Peyer's patch (tissue), 4 donors: ENCODE data around the gene CDK6. TPM values are rescaled to one million over a fixed set of nuclear protein-coding genes. Genes with fewer than 3 reads are reported as not detected.

ENCODE experiments used
- DNase-seq, 3 donors: peaks; one replicate each; pipeline ENCODE4 v3.0.0-alpha.2; 2017 to 2019
- H3K27ac ChIP-seq, 4 donors: fragments of 200-600 bp; sonication (generic); one replicate each; pipeline ENCODE4 v1.5.1; 2016 to 2019
- H3K27me3 ChIP-seq, 2 donors: fragments of 200-600 bp; sonication (generic); one replicate each; pipeline ENCODE4 v1.5.1; 2019
- H3K36me3 ChIP-seq, 3 donors: fragments of 200-600 bp; sonication (generic); one replicate each; pipeline ENCODE4 v1.5.1; 2016 to 2019
- H3K4me1 ChIP-seq, 4 donors: fragments of 200-600 bp; sonication (generic); one replicate each; pipeline ENCODE4 v1.5.1; 2016 to 2019
- H3K4me3 ChIP-seq, 4 donors: fragments of 200-600 bp; sonication (generic); 1 replicate in 3 of 4; 2 replicates in 1 of 4; pipeline ENCODE4 v1.5.1; 2016 to 2019; ENCODE audit warnings: mild to moderate bottlenecking in 1 of 4
- H3K9me3 ChIP-seq, 4 donors: fragments of 200-600 bp; sonication (generic); one replicate each; pipeline ENCODE4 v1.5.1; 2016 to 2019; ENCODE audit warnings: mild to moderate bottlenecking in 1 of 4
- CTCF ChIP-seq, 6 experiments: fragments of 450-650 bp in 4 of 6; fragments of 200-600 bp in 2 of 6; sonication (generic) in 1 of 6; IDR thresholded peaks; one replicate each; pipeline ENCODE4 v1.5.1; 2017 to 2019; ENCODE audit warnings: antibody characterized with exemption in 6 of 6, mild to moderate bottlenecking in 3 of 6, moderate library complexity in 1 of 6
- POLR2A ChIP-seq, 2 donors: fragments of 450-650 bp; IDR thresholded peaks; one replicate each; pipeline ENCODE4 v1.5.1; 2017; ENCODE audit warnings: antibody characterized with exemption in 2 of 2, mild to moderate bottlenecking in 2 of 2, moderate library complexity in 2 of 2
- total RNA-seq, 4 donors: library from RNA; depleted of rRNA; stranded (reverse); fragments of >200 nt; gene quantifications; one replicate each; pipeline ENCODE4 v1.1.0, GENCODE V29; 2016

CDK6 gene
- total RNA-seq, 4 donors from 2014 or later: 25.6 to 75.1 (median 55.4) TPM

DNA sequence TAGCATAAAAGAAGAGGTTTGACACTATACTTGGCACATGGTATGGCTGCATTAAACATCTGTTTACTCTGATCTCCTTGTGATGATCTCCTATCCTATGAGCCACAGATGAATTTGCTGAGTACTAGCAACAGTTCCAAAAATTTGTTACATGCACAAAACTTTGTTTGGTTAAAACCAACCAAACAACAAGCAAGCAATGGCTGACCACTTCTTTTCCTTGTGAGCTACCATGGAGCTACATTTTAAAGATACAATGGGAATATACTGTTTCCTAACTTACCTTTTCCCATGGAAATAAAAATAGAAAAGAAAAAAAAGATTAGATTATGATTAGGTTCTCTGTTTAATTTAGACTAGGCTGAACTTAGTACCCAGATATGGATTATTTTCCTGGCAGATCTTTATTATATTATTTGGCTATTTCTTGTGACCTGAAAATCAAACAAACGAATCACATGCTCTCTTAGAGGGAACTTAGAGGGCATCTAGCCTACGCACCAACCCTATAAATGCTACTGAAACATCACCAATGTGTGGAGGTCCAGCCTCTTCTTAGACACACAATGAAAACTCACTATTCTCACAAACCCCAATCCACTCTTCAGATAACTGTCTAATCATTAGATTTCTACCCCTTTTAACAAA is 166.0 kb downstream of the CDK6 start:
- Histone ChIP-seq H3K27me3 (no peaks in the 10 kb centered on the region), H3K36me3 (peaks cover 0 to 9% (median 0%) of the 10 kb centered on the region in 3 donors), H3K9me3 (no peaks in the 10 kb centered on the region), H3K27ac (no peak overlapping the region), H3K4me1 (no peaks in the 10 kb centered on the region), H3K4me3 (no peak overlapping the region)
- no peak for DNase-seq
- no peak for TF ChIP-seq POLR2A (IDR thresholded peaks at IDR 0.05)
- no peak for TF ChIP-seq CTCF (IDR thresholded peaks at IDR 0.05)

- H3K36me3 ChIP-seq: peaks cover 0 to 9% (median 0%) of the 10 kb centered on the region in 3 donors
- TF ChIP-seq CTCF (IDR thresholded peaks at IDR 0.05): no peak
- no peak for TF ChIP-seq POLR2A (IDR thresholded peaks at IDR 0.05)
- DNase-seq: no peak
- H3K27ac ChIP-seq: no peak overlapping the region
- no peaks in the 10 kb centered on the region for H3K9me3 ChIP-seq
- H3K4me3 ChIP-seq: no peak overlapping the region
- H3K4me1 ChIP-seq: no peaks in the 10 kb centered on the region
- H3K27me3 ChIP-seq: no peaks in the 10 kb centered on the region
Observed at GRCh38 chr7:92669616-92670165, 166.7 kb downstream of the CDK6 start.

DNA sequence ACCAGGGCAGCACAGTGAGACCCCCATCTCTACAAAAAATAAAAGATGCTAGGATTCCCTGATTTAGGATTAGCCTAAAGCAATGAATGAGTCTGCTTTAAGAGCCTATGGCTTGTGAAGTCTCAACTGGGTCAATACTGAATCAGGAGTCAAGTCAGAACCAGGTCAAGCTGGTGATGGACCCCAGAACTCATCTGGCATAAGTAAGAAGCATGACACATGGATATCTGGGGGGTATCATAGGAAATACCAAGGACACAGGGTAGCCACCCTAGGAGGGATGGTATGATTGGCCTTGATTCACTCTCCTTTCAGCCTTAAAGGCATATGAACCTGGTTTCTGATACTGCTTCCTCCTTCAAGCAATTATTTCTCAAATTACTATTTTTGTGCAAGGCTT is 167.8 kb downstream of the CDK6 start:
- no peak overlapping the region for H3K27ac ChIP-seq
- no peaks in the 10 kb centered on the region for H3K4me1 ChIP-seq
- H3K27me3 ChIP-seq: no peaks in the 10 kb centered on the region
- DNase-seq: no peak
- TF ChIP-seq CTCF (IDR thresholded peaks at IDR 0.05) (no peak), POLR2A (IDR thresholded peaks at IDR 0.05) (no peak)
- H3K36me3 ChIP-seq: peaks cover 0 to 9% (median 0%) of the 10 kb centered on the region in 3 donors
- H3K4me3 ChIP-seq: no peak overlapping the region
- H3K9me3 ChIP-seq: no peaks in the 10 kb centered on the region

- Histone ChIP-seq H3K4me1 (no peaks in the 10 kb centered on the region), H3K4me3 (no peak overlapping the region), H3K27ac (no peak overlapping the region), H3K9me3 (no peaks in the 10 kb centered on the region), H3K36me3 (peaks cover 0 to 9% (median 0%) of the 10 kb centered on the region in 3 donors), H3K27me3 (no peaks in the 10 kb centered on the region)
- no peak for TF ChIP-seq CTCF (IDR thresholded peaks at IDR 0.05)
- TF ChIP-seq POLR2A (IDR thresholded peaks at IDR 0.05): no peak
- no peak for DNase-seq
Observed at GRCh38 chr7:92667816-92668535, 168.4 kb downstream of the CDK6 start.

DNA sequence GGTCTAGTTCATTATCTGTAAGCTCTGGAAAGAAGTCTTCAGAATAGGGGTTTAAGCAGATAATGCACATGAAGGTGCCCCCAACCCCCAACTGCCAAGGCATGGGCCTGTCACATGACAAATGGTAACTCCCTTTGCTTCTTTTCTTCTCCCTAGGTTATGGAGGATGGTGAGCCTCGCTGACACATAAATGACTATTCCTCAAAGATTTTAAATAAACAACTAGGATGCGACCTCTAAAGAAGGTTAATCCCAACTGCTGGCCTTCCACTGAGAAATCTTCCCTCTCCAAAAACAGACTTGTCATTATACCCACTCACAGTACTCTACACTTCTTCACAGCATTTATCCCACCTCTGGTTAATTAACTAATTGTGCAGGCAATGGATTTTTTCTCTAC is 170.4 kb downstream of the CDK6 start:
- TF ChIP-seq POLR2A (IDR thresholded peaks at IDR 0.05): no peak
- TF ChIP-seq CTCF (IDR thresholded peaks at IDR 0.05): no peak
- peaks cover 0 to 6% (median 0%) of the 10 kb centered on the region in 4 donors for H3K4me1 ChIP-seq
- no peaks in the 10 kb centered on the region for H3K27me3 ChIP-seq
- no peak for DNase-seq
- peaks cover 0 to 5% (median 0%) of the 10 kb centered on the region in 3 donors for H3K36me3 ChIP-seq
- no peak overlapping the region for H3K27ac ChIP-seq
- H3K9me3 ChIP-seq: no peaks in the 10 kb centered on the region
- H3K4me3 ChIP-seq: no peak overlapping the region
